GM13977 (cell line): ENCODE data around the gene ZNF140.

ENCODE experiments used
- DNase-seq: peaks from one replicate; pipeline ENCODE4 v3.0.0; 2012; ENCODE audit warnings: low spot score
- CTCF ChIP-seq: IDR thresholded peaks from 2 replicates; pipeline ENCODE4 v1.5.1; 2012; ENCODE audit warnings: mild to moderate bottlenecking, control low read depth; ENCODE audit not compliant: insufficient read depth; ENCODE audit errors: extremely low read depth, missing control alignments
- in situ Hi-C: fragments of 300-500 bp; cut with MboI; formaldehyde crosslinking; loops from one replicate; pipeline ENCODE4 v1.12.0; 2022; ENCODE audit warnings: low sequenced_read_pairs, low pct_unique_long_range_greater_than_20kb, mixed read lengths, inconsistent platforms; ENCODE audit not compliant: unreplicated experiment

The ZNF140 gene

DNA sequence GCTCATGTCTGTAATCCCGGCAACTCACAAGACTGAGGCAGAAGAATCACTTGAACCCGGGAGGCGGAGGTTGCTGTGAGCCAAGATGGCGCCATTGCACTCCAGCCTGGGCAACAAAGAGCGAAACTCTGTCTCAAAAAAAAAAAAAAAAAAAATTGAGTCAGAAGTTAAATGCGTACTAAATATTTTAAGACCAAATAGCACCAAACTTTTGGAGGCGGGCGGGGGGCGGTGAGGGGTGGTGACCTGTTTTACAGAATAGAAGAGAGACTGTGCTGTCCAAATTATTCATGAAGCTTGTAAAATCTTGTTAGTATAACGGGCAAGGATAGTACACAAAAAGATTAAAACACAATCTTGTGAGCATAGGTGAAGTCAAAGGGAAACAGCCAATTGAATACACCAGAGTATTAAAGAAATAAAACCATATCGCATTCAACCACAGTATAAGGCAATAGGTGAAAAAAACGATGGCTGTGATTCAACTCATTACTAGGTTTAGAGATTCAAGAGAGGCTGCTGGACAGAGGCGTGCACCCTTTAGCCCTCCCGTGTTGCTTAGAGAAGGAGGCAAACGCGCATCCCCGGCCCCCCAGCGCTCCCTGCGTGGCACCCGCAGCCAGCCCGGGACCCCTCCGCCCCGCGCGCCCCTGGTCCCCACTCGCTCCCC, 48.8 kb downstream of the ZNF140 start:
- DNase-seq, result peak; percentile 23
- TF ChIP-seq CTCF, result no peak
- in situ Hi-C loops, result no loop called here

- in situ Hi-C loops, result no loop called here
- no peak for TF ChIP-seq CTCF
- peak; percentile 91 for DNase-seq
These were observed 49.5 kb downstream of the ZNF140 start, which contains the start of the genes ZNF10 and ZNF891 for GRCh38 chr12:133130038-133130807. ZNF10 (plus strand) TSS chr12:133130627; CDS start chr12:133144493, 13,866 bp downstream. ZNF891 (minus strand) TSS chr12:133130274; CDS start chr12:133121918, 8,356 bp downstream.

- DNase-seq, result peak; percentile 13
- in situ Hi-C loops, result no loop called here
- TF ChIP-seq CTCF, result no peak
These were observed 50.0 kb downstream of the ZNF140 start for GRCh38 chr12:133130808-133131128.

GRCh38 chr12:133135747-133136146, 55.0 kb downstream of the ZNF140 start:
- no peak for TF ChIP-seq CTCF
- DNase-seq, result no peak
- in situ Hi-C loops, result no loop called here

DNA sequence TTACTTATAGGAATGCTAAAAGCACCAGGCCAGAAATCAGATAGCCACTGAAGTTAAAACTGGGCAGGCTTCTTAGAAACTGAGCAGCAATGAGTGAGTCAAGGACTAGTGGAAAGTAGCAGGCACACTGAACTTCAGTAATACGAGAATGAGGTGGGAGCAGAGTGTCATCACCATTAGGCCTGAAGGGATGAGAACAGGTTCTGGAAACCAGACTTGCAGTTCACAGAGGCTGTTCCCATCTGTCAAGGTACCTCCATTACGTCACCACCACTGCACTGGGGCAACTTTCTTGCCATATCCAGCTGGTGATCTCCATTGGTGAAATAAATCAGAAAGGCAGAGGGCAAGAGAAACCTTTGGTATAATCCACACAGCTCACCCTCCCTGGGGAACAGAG, 65.3 kb downstream of the ZNF140 start:
- in situ Hi-C loops, result no loop called here
- DNase-seq, result no peak
- no peak for TF ChIP-seq CTCF

GRCh38 chr12:133156125-133156690, 75.5 kb downstream of the ZNF140 start:
- in situ Hi-C loops, result no loop called here
- no peak for TF ChIP-seq CTCF

More at GRCh38 chr12:133156125-133156690, 75.5 kb downstream of the ZNF140 start:
- no peak for DNase-seq
